Ascending aorta (tissue), 2 donors: ENCODE data around the gene TMOD3. TPM values are rescaled to one million over a fixed set of nuclear protein-coding genes. Genes with fewer than 3 reads are reported as not detected.
A peak's percentile ranks its signal among the peaks of the same experiment; 100 is the strongest.
"Not testable (repeated sequence)": the region's sequence is repeated elsewhere in the genome, so short reads cannot be mapped to it uniquely, and the experiment has no call there.

Source experiments
- DNase-seq, 2 donors: peaks; one replicate each; pipeline ENCODE4 v3.0.0-alpha.2; 2019; ENCODE audit warnings: low spot score in 2 of 2
- H3K27ac ChIP-seq, 2 donors: fragments of 200-600 bp; sonication (generic); one replicate each; pipeline ENCODE4 v1.5.1; 2016 to 2017; ENCODE audit warnings: mild to moderate bottlenecking in 1 of 2
- H3K27me3 ChIP-seq: fragments of 200-600 bp; sonication (generic); one replicate; pipeline ENCODE4 v1.5.1; 2017
- H3K36me3 ChIP-seq, 2 donors: fragments of 200-600 bp; sonication (generic); one replicate each; pipeline ENCODE4 v1.5.1; 2016
- H3K4me1 ChIP-seq, 2 donors: fragments of 200-600 bp; sonication (generic); one replicate each; pipeline ENCODE4 v1.5.1; 2016 to 2017; ENCODE audit warnings: mild to moderate bottlenecking in 1 of 2
- H3K4me3 ChIP-seq, 2 donors: fragments of 200-600 bp; sonication (generic); one replicate each; pipeline ENCODE4 v1.5.1; 2016 to 2017; ENCODE audit warnings: mild to moderate bottlenecking in 1 of 2
- H3K9me3 ChIP-seq, 2 donors: fragments of 200-600 bp; sonication (generic); one replicate each; pipeline ENCODE4 v1.5.1; 2016
- CTCF ChIP-seq, 3 experiments: fragments of 200-600 bp in 2 of 3; fragments of 450-650 bp in 1 of 3; sonication (generic) in 2 of 3; IDR thresholded peaks; one replicate each; pipeline ENCODE4 v1.5.1; 2016 to 2019; ENCODE audit warnings: antibody characterized with exemption in 3 of 3, mild to moderate bottlenecking in 1 of 3, moderate library complexity in 1 of 3
- intact Hi-C: fragments of 100-400 bp; cut with DNase I; formaldehyde crosslinking; loops from one replicate; pipeline ENCODE4 v1.15.1; 2023
- total RNA-seq: library from RNA; depleted of rRNA; stranded (reverse); fragments of >200 nt; gene quantifications from one replicate; pipeline ENCODE4 v1.1.0, GENCODE V29; 2016

The TMOD3 gene
- total RNA-seq: 28.0 TPM

GRCh38 chr15:51829376-51830275, at the start of gene TMOD3:
Gene TMOD3, plus strand, starts transcription at chr15:51829653. Its CDS starts 33,232 bp downstream, at chr15:51862885.
- intact Hi-C loops: loop anchor here (2.0 to 5.0 kb wide), 3 partner anchors 17 to 92 kb away; partner anchors contain the start of gene LYSMD2
- no peaks in the 10 kb centered on the region for H3K9me3 ChIP-seq
- H3K36me3 ChIP-seq: no peaks in the 10 kb centered on the region
- no peaks in the 10 kb centered on the region for H3K27me3 ChIP-seq
- peak within 1 kb of the TSS; percentile 84 to 95 for H3K27ac ChIP-seq
- peaks cover 0 to 22% of the 10 kb centered on the region in 2 donors for H3K4me1 ChIP-seq
- H3K4me3 ChIP-seq: peak within 1 kb of the TSS; percentile 89 to 97
- peak; percentile 69 to 94 for DNase-seq
- TF ChIP-seq CTCF (IDR thresholded peaks at IDR 0.05): no peak

- intact Hi-C loops: no loop called here
- Histone ChIP-seq H3K27ac (no peak overlapping the region), H3K9me3 (no peaks in the 10 kb centered on the region), H3K27me3 (no peaks in the 10 kb centered on the region), H3K36me3 (peaks cover 21 to 39% of the 10 kb centered on the region in 2 donors), H3K4me1 (no peaks in the 10 kb centered on the region), H3K4me3 (no peak overlapping the region)
- TF ChIP-seq CTCF (IDR thresholded peaks at IDR 0.05): no peak
- no peak for DNase-seq
Observed at GRCh38 chr15:51780636-51781035, 48.8 kb upstream of the TMOD3 start.

DNA sequence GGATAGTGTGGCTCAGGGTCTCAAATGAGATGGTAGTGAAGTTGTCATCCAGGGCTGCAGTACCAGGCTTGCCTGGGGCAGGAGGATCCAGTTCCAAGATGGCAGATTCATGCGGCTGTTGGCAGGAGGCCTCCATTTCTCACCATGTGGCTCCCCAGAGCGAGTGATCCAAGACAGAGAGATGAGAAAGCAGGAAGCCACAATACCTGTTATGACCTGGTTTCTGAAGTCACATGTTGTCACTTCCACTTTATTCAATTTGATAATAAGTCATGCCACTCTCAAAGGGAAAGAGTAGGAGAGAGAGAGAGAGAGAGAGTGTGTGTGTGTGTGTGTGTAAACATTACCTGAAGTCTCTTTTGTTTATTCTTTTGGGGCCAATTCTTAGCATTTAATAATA, 47.9 kb upstream of the TMOD3 start:
- H3K36me3 ChIP-seq: peaks cover 26 to 39% of the 10 kb centered on the region in 2 donors
- no peaks in the 10 kb centered on the region for H3K4me1 ChIP-seq
- H3K9me3 ChIP-seq: no peaks in the 10 kb centered on the region
- no peak for DNase-seq
- H3K27me3 ChIP-seq: no peaks in the 10 kb centered on the region
- H3K27ac ChIP-seq: no peak overlapping the region
- intact Hi-C loops: no loop called here
- TF ChIP-seq CTCF (IDR thresholded peaks at IDR 0.05): no peak
- H3K4me3 ChIP-seq: no peak overlapping the region

DNA sequence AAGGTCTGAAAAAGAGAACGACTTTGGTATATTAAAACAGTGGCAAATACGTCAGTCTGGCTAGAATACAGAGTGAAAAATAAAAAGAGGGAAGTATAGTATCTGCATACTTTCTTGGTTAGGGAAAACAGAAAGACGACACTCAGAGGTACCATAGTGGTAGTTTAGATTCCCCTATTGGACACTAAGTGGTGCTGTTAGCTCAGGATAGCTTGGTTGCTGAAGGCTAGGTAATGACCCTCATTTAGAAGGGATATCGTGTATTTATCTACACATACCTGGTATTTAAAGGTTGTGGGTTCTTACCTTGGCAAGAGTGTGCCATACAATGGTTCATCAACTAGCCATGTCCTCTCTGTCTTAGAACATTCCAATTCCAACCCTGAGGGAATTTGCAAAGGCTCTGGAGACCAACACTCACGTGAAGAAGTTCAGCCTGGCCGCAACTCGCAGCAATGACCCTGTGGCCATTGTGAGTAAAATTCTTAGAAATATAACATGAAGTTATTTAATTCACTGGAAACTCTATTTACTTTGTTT, 47.0 kb upstream of the TMOD3 start:
- Histone ChIP-seq H3K4me3 (no peak overlapping the region), H3K4me1 (no peaks in the 10 kb centered on the region), H3K27me3 (no peaks in the 10 kb centered on the region), H3K27ac (no peak overlapping the region), H3K9me3 (no peaks in the 10 kb centered on the region), H3K36me3 (peaks cover 29 to 46% of the 10 kb centered on the region in 2 donors)
- TF ChIP-seq CTCF (IDR thresholded peaks at IDR 0.05): no peak
- DNase-seq: no peak
- intact Hi-C loops: no loop called here

- no peak for TF ChIP-seq CTCF (IDR thresholded peaks at IDR 0.05)
- DNase-seq: no peak
- Histone ChIP-seq H3K27me3 (no peaks in the 10 kb centered on the region), H3K9me3 (no peaks in the 10 kb centered on the region), H3K4me3 (no peak overlapping the region), H3K36me3 (peaks cover 33 to 49% of the 10 kb centered on the region in 2 donors), H3K27ac (no peak overlapping the region), H3K4me1 (no peaks in the 10 kb centered on the region)
- intact Hi-C loops: no loop called here
Observed at GRCh38 chr15:51783967-51784366, 45.5 kb upstream of the TMOD3 start.

DNA sequence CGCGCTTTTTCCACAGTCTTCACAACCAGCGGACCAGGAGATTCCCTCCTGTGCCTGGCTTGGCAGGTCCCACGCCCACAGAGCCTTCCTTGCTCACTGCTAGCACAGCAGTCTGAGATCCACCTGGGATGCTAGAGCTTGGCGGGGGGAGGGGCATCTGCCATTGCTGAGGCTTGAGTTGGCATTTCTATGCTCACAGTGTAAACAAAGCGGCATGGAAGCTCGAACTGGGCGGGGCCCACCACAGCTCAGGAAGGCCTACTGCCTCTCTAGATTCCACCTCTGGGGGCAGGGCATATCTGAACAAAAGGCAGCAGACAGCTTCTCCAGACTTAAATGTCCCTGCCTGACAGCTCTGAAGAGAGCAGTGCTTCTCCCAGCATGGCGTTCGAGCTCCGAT, 42.3 kb upstream of the TMOD3 start:
- H3K4me3 ChIP-seq, H3K27ac ChIP-seq, H3K27me3 ChIP-seq, DNase-seq, H3K4me1 ChIP-seq, H3K9me3 ChIP-seq, intact Hi-C loops: not testable (repeated sequence)
- peaks cover 23 to 37% of the 10 kb centered on the region in 2 donors for H3K36me3 ChIP-seq

- H3K27me3 ChIP-seq, H3K4me3 ChIP-seq, H3K27ac ChIP-seq, H3K4me1 ChIP-seq, intact Hi-C loops, H3K9me3 ChIP-seq, DNase-seq, H3K36me3 ChIP-seq: not testable (repeated sequence)
Observed at GRCh38 chr15:51792474-51792873, 37.0 kb upstream of the TMOD3 start.
